A204.1 (cell line): ENCODE measurements around the gene ELL2.

Experiments used
- FAIRE-seq: peaks from 2 replicates; lab custom pipeline; 2012; peaks lifted over from hg19 to GRCh38; lab: Jason Lieb, UNC

The ELL2 gene

DNA sequence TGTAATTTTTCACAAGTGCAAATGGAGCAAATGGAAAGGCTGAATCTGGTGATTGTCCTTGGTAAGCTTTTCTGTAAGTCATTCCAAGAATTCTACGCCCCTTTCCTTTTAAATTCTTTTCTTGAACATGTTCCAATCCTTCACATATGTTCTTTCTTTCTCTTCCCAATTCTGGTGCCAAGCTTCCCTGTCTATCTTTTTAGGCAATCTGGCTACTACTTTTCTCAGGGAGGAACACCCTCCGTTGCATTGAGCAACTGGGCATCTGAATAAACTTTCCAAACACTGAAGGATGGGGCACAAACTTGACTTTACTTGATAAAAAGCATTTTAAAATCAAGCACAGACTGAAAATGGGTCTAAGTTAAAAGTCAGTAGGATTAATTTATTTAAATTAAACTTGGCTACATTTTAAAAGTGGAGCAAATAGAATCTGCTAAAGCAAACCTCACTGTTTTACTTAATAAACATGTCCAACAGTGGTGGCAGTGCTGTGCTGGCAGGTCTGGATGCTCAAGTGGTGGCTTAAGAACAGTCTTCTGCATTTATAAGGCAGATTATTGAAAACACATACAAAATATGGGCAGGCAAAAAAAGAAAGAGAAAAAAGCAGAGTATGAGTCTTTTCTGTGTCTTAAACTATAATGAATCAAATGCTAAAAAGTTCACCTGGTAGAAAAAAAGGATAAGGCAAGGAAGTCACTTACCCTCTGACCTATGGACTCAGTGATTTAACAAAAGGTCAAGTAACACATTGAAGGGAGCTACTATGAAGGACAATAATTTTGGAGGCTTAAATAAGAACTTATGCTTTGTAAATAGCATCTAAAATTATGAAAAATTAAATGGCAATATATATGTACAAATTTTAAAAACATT is 5.4 kb downstream of the ELL2 start:
- FAIRE-seq: no peak

- no peak for FAIRE-seq
Observed at GRCh38 chr5:95954716-95955115, 6.9 kb downstream of the ELL2 start.

GRCh38 chr5:95953021-95953702 is 8.5 kb downstream of the ELL2 start:
- FAIRE-seq: no peak

DNA sequence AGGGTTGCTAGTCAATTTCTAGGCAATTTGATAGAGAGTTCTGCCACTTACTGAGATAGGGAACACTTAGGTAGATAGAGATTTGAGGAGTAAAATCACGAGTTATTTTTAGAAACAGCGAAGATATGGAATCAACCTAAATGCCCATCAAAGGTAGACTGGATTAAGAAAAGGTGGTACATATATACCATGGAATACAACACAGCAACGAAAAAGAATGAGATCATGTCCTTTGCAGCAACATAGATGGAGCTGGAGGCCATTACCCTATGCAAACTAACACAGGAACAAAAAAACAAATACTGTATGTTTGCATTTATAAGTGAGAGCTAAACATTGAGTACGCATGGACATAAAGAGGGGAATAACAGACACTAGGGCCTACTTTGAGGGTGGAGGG is 9.7 kb downstream of the ELL2 start:
- no peak for FAIRE-seq

- no peak for FAIRE-seq
Observed at GRCh38 chr5:95949810-95950209, 11.8 kb downstream of the ELL2 start.

DNA sequence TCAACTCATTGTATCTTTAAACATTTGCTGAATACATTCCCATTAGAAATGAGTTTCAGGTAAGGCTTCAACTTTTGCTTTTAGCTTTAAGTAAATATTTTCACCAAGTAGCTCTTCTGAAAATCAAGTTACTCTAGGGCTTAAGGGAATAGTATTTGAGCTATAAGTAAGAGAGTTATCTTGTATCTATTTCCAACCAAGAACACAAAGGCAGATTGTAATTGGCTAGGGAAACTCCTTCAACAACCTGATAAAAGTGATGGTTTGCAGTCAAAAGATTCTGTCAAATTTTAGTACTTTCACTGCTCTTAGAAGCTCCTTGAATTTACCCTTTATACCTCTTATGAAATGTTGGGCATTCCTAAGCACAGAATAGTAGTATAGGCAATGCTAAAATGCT is 13.0 kb downstream of the ELL2 start:
- no peak for FAIRE-seq

DNA sequence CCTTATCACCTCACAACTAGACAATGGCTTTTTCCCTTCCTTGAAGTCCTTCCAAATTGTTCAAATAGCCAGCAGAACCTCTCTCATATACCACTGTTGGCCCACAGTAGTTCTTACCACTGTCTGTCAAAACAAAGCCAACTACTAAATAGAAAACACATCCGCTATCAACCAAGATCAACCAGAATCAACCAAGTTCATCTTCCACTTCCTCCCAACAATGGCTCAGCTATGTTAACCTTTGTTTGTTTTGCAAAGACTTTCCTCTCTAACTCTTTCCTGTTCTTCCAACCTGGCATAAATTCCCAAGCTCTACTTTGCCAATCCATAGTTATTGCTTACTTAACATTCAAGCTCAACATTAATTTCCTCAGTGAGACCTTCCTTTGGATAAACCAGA is 15.2 kb downstream of the ELL2 start:
- no peak for FAIRE-seq

- no peak for FAIRE-seq
Observed at GRCh38 chr5:95942968-95943367, 18.7 kb downstream of the ELL2 start.

- FAIRE-seq: no peak
Observed at GRCh38 chr5:95942414-95942813, 19.2 kb downstream of the ELL2 start.

DNA sequence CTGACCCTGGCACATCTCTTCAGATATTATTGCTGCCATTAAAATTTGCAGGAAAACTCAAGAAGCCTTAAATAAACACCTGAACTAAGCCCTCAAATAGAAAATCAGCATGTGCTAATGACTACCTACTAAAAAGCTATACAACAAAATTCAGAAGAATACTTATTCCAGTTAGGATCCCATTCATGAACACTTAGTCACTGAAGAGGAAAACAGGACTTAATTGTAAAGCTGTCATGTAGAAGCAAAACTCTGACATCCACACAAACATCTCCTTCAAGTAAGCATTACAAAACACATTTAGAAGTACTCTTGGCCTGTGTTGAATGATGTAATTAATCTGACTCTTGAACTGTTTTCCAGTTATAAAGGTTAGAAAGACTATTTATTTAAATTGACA is 19.9 kb downstream of the ELL2 start:
- no peak for FAIRE-seq

DNA sequence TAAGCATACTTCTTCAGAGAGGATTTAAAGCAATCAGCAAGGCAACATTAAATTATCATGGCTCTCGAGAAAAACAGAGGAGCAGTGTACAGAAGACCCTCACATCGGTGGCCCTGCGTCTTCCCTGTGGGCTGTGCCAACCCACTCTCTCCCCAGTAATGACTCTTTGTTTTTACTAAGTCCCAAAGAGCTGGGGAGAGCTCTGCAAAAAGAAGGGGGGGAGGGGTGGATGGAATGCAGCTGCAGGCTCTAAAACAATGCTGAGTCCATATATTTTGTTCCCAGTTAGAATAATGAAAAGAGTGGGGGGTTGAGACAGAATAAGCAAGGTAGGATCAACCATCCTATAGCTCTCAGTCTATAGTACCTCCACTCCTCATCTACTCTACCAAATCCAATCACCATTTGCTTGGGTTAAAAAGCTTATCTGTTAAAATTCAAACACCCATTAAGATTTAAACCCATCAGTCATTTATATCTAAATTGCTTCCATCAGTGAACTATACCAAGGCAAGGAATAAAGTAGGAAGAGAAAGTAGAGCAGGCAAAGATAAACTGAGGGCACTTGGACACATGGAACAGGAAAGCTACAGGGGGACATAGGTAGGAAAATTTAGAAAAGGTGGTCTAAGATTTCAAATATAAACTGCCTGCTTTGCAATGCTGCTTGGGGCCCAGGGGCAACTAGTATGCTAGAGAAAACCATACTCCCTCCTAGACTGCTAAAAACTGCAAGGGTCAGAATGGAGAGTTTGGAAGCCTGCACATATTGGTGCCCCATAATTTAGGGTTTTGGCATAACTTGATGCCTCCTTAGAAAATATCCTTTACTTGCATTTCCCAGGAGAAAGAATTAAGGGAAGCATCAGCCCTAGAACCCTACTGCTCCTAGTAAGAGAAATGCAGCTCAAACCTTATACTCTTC is 20.6 kb downstream of the ELL2 start:
- FAIRE-seq: no peak

GRCh38 chr5:95939465-95939864 is 22.2 kb downstream of the ELL2 start:
- no peak for FAIRE-seq

GRCh38 chr5:95938766-95939165 is 22.9 kb downstream of the ELL2 start:
- FAIRE-seq: no peak

GRCh38 chr5:95938347-95938746 is 23.3 kb downstream of the ELL2 start:
- FAIRE-seq: no peak

- no peak for FAIRE-seq
Observed at GRCh38 chr5:95937607-95938152, 24.0 kb downstream of the ELL2 start.

GRCh38 chr5:95936812-95937397 is 24.7 kb downstream of the ELL2 start:
- FAIRE-seq: no peak

GRCh38 chr5:95935553-95936100 is 26.0 kb downstream of the ELL2 start:
- no peak for FAIRE-seq

DNA sequence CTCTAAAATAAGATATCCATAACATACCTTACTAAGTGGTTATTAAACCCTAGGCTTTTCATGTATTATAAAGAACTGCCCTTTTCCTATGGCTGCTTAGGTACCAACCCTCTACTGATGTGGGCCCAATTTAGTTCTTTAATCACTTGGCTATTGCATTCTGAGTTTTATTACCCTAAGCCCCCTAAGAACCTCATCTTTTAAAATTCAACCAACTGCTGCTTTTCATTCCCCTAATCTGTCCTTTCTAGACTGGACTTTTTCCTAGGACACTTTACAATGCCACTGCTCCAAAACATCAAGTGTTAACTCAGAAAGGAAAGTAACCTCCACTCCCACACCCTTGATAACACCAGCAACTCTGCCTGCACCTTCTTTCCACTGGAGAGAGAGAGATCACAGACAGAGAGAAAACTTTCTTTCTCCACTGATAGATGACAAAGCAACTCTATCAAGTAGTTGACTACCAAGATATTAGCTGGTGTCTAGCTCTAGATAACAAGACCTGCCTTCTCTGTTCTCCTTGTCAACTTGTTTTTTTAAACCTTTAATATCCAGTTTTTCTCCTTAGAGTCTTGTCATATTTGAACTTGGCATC is 27.3 kb downstream of the ELL2 start:
- no peak for FAIRE-seq

- FAIRE-seq: no peak
Observed at GRCh38 chr5:95932941-95933340, 28.7 kb downstream of the ELL2 start.

DNA sequence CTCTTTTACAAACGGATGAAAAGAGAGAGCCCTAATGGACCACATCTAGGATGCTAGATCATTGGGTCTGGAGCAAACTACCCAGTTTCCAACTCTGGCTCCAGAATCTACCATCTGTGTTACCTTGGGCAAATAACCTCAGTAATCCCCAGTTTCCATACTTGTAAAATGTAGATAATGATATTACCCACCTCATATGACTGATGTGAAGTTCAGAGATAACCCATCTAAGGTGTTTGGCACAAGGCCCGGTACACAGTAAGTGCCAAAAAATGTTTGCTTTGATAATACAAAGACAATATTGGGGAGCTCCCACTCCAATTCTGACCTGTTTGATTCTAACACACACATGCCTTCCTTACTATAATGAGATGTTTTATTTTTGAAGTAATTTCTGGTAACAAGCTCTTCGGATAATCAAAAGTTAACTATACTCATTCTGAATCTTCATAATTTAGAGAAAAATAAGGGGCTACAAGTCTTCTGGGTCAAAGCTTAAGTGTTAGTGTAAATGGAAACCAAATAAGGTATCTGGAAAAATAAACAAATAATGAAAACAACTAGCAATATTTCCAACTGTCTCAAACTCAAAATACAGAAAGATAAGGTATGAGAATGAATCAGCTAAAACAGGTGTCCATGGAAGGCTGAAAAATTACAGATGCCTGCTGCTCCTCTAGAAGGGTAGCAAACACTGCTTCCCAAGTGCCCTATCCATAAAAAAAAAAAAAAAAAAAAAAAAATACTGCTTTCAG is 30.4 kb downstream of the ELL2 start:
- FAIRE-seq: no peak
